MM.1S (cell line): ENCODE results near the gene KIF25.

Experiments
- DNase-seq: peaks from one replicate; pipeline ENCODE4 v3.0.0-alpha.2; 2015
- H2AFZ ChIP-seq: fragments of 300-600 bp; sonication (generic); 2 replicates; pipeline ENCODE4 v1.6.0; 2016; ENCODE audit warnings: antibody characterized with exemption, low read length
- H3F3A ChIP-seq: fragments of 300-600 bp; sonication (generic); 2 replicates; pipeline ENCODE4 v1.6.1; 2016; ENCODE audit warnings: mild to moderate bottlenecking, antibody characterized with exemption, low read length, moderate library complexity, mixed read lengths; ENCODE audit not compliant: insufficient read depth
- H3K27ac ChIP-seq: fragments of 300-600 bp; sonication (generic); 2 replicates; pipeline ENCODE4 v1.5.1; 2016; ENCODE audit warnings: mild to moderate bottlenecking, low read length
- H3K27me3 ChIP-seq: fragments of 300-600 bp; sonication (generic); replicated peaks from 2 replicates; pipeline ENCODE4 v1.6.0; 2016; ENCODE audit warnings: low read length; ENCODE audit not compliant: insufficient read depth
- H3K36me3 ChIP-seq: fragments of 300-600 bp; sonication (generic); replicated peaks from 2 replicates; pipeline ENCODE4 v1.6.1; 2016; ENCODE audit warnings: mild to moderate bottlenecking, low read length, mixed read lengths; ENCODE audit not compliant: insufficient read depth
- H3K4me1 ChIP-seq: fragments of 300-600 bp; sonication (generic); 2 replicates; pipeline ENCODE4 v1.6.1; 2016; ENCODE audit warnings: low read length, mixed read lengths
- H3K4me2 ChIP-seq: fragments of 300-600 bp; sonication (generic); 2 replicates; pipeline ENCODE4 v1.6.0; 2016; ENCODE audit warnings: low read depth, low read length
- H3K4me3 ChIP-seq: fragments of 300-600 bp; sonication (generic); 2 replicates; pipeline ENCODE4 v1.5.1; 2016; ENCODE audit warnings: low read length, mixed read lengths
- H3K79me2 ChIP-seq: fragments of 300-600 bp; sonication (generic); 2 replicates; pipeline ENCODE4 v1.6.1; 2016; ENCODE audit warnings: mixed run types, low read length, mixed read lengths
- H3K9ac ChIP-seq: fragments of 300-600 bp; sonication (generic); 2 replicates; pipeline ENCODE4 v1.6.1; 2016; ENCODE audit warnings: low read length, mixed read lengths
- H3K9me2 ChIP-seq: fragments of 300-600 bp; sonication (generic); replicated peaks from 2 replicates; pipeline ENCODE4 v1.6.1; 2016; ENCODE audit warnings: mild to moderate bottlenecking, low read length, mixed read lengths; ENCODE audit not compliant: insufficient read depth
- H3K9me3 ChIP-seq: fragments of 300-600 bp; sonication (generic); replicated peaks from 2 replicates; pipeline ENCODE4 v1.6.1; 2016; ENCODE audit warnings: mild to moderate bottlenecking, low read length, mixed read lengths; ENCODE audit not compliant: insufficient read depth
- H4K20me1 ChIP-seq: fragments of 300-600 bp; sonication (generic); 2 replicates; pipeline ENCODE4 v1.6.1; 2016; ENCODE audit warnings: mild to moderate bottlenecking, low read length, moderate library complexity, mixed read lengths; ENCODE audit not compliant: insufficient read depth
- EZH2 ChIP-seq: fragments of 300-600 bp; sonication (generic); optimal IDR thresholded peaks from 2 replicates; pipeline ENCODE3; 2017; ENCODE audit warnings: low read depth, mild to moderate bottlenecking, antibody characterized with exemption, low read length, mixed read lengths
- EZH2phosphoT487 ChIP-seq: fragments of 300-600 bp; sonication (generic); IDR thresholded peaks from 2 replicates; pipeline ENCODE4 v1.6.1; 2018; ENCODE audit warnings: antibody characterized with exemption, low read length
- TF ChIP-seq, protein P1 (sequence below): fragments of 300-600 bp; sonication (generic); IDR thresholded peaks from 2 replicates; pipeline ENCODE4 v1.5.1; 2016; ENCODE audit warnings: antibody characterized with exemption, low read length, mixed read lengths

Gene KIF25

DNA sequence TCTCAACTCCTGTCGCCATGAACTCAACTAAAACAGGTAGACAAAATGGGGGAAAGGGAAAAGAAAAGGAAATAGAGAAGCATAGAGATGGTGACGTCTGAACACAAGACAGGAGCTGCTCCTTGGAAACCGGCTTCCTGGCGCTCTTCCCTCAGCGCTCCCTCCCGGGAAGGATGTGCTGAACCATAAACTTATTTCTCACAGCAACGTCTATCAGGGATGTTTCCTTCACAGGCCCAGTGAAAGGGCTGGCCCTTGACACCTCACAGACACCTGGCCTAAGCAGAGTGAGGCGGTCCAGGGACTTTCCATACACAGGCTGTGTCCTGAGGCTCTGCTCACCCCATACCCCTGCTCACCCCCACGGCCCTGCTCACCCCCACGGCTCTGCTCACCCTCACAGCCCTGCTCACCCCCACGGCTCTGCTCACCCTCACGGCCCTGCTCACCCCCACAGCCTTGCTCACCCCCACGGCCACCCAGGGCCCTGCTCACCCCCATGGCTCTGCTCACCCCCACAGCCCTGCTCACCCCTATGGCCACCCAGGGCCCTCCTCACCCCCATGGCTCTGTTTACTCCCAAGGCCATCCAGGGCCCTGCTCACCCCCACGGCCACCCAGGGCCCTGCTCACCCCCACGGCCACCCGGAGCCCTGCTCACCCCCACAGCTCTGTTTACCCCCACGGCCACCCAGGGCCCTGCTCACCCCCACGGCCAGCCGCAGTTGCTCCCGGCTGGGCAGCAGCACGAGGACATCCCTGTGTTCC is 80.9 kb downstream of the KIF25 start:
- no peaks in the 10 kb centered on the region for H3K79me2 ChIP-seq
- DNase-seq, result no peak
- no peak overlapping the region for H3K4me2 ChIP-seq
- no peaks in the 10 kb centered on the region for H3K9me3 ChIP-seq
- H3K4me1 ChIP-seq, result no peaks in the 10 kb centered on the region
- no peak overlapping the region for H3K27ac ChIP-seq
- H3K36me3 ChIP-seq, result no peaks in the 10 kb centered on the region
- H3F3A ChIP-seq, result no peaks in the 10 kb centered on the region
- no peak overlapping the region for H3K9ac ChIP-seq
- no peaks in the 10 kb centered on the region for H3K9me2 ChIP-seq
- H2AFZ ChIP-seq, result no peak overlapping the region
- no peak for TF ChIP-seq EZH2
- H3K27me3 ChIP-seq, result no peaks in the 10 kb centered on the region
- no peak overlapping the region for H3K4me3 ChIP-seq
- H4K20me1 ChIP-seq, result no peaks in the 10 kb centered on the region

DNA sequence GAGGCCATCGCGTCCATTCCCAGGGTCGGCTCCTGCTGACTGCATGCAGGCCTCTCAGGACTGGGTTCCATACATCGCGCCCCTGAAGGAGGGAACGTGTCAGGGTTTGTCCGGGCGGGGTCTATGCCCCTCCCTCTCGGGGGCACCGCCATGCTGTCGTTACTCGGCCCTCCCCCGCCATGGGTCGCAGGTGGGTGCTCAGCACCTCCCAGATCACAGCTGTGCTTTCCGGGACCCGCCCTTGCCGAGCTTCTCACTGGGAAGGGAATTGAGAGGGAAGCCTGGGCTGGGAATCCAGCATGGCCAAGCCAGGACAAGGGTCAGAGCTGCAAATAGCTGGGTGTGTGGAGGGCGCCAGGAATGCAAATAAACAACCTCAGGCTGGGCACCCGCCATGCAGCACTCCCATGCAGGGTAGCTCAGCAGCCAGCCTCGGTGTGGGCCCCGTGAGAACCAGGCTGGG is 81.5 kb downstream of the KIF25 start, which contains the start of gene FRMD1:
TSS of gene FRMD1 (minus strand) at position 270 of the 463 bp plus-strand sequence. CDS start at position 152, 118 bp downstream.
- Histone ChIP-seq H3K36me3 (no peaks in the 10 kb centered on the region), H2AFZ (no peak within 1 kb of the TSS), H3F3A (no peaks in the 10 kb centered on the region), H4K20me1 (no peaks in the 10 kb centered on the region), H3K9ac (no peak within 1 kb of the TSS), H3K9me3 (no peaks in the 10 kb centered on the region), H3K4me2 (no peak within 1 kb of the TSS), H3K27ac (no peak within 1 kb of the TSS), H3K4me3 (no peak within 1 kb of the TSS), H3K79me2 (no peaks in the 10 kb centered on the region), H3K9me2 (no peaks in the 10 kb centered on the region), H3K4me1 (no peaks in the 10 kb centered on the region), H3K27me3 (no peaks in the 10 kb centered on the region)
- TF ChIP-seq, protein P1, sequence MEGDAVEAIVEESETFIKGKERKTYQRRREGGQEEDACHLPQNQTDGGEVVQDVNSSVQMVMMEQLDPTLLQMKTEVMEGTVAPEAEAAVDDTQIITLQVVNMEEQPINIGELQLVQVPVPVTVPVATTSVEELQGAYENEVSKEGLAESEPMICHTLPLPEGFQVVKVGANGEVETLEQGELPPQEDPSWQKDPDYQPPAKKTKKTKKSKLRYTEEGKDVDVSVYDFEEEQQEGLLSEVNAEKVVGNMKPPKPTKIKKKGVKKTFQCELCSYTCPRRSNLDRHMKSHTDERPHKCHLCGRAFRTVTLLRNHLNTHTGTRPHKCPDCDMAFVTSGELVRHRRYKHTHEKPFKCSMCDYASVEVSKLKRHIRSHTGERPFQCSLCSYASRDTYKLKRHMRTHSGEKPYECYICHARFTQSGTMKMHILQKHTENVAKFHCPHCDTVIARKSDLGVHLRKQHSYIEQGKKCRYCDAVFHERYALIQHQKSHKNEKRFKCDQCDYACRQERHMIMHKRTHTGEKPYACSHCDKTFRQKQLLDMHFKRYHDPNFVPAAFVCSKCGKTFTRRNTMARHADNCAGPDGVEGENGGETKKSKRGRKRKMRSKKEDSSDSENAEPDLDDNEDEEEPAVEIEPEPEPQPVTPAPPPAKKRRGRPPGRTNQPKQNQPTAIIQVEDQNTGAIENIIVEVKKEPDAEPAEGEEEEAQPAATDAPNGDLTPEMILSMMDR, result no peak
- TF ChIP-seq EZH2phosphoT487 (no peak), EZH2 (no peak)
- no peak for DNase-seq

DNA sequence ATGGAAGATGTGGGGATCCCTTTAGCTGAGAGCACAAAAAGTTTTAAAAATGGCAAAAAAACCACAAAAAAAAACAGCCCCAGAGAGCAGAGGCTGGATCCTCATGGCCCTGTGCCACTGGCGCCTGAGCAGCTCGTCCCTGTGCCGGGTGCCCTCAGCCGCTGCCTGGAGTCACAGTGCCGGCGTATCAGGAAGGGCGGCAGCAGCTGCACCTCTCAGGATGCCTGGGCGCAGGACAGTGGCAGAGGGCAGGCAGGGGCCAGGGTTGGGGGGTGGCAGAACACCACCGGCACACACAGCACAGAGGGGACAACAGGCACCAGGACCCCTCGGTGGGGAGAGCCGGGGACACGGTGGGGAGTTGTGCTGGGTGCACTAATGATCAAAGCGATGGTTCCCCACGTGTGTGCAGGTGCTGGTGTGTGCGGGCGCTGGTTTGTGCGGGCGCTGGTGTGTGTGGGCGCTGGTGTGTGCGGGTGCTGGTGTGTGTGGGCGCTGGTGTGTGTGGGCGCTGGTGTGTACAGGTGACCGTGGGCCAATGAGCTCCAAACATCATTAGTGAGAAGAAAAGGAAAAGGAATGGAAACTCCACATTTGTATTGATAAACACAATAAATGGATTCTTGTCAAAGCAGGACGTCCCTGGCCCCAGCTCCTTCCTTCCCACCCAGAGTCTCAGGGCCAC is 83.1 kb downstream of the KIF25 start:
- Histone ChIP-seq H3K9me2 (no peaks in the 10 kb centered on the region), H4K20me1 (no peaks in the 10 kb centered on the region), H3K4me1 (no peaks in the 10 kb centered on the region), H3K9me3 (no peaks in the 10 kb centered on the region), H3K4me2 (no peak overlapping the region), H3K36me3 (no peaks in the 10 kb centered on the region), H3F3A (no peaks in the 10 kb centered on the region), H3K79me2 (no peaks in the 10 kb centered on the region), H3K4me3 (no peak overlapping the region), H3K27me3 (no peaks in the 10 kb centered on the region; the same call in 1 of the 2 replicates), H2AFZ (no peak overlapping the region), H3K9ac (no peak overlapping the region), H3K27ac (no peak overlapping the region)
- no peak for DNase-seq
- TF ChIP-seq EZH2phosphoT487, result no peak
- TF ChIP-seq, protein P1, result no peak
- TF ChIP-seq EZH2, result no peak
